ENCODE data around the gene TINCR.

- TF ChIP-seq CTCF (IDR thresholded peaks at IDR 0.05; ENCODE audit: poor library complexity, severe bottlenecking) = no peak
- TF ChIP-seq EZH2 (IDR thresholded peaks at IDR 0.05; ENCODE audit: borderline replicate concordance, insufficient read depth, low read length, poor library complexity, severe bottlenecking) = no peak
These were observed 49.3 kb upstream of the TINCR start for GRCh38 chr19:5617080-5617479.

All from neural cell (in vitro differentiated cells).